Neutrophil (primary cell): Measurements from ENCODE around the gene RNASET2.

ENCODE experiments used
- H3K27ac ChIP-seq: fragments of 200-600 bp; sonication (generic); 2 replicates; pipeline ENCODE4 v1.5.1; 2016; ENCODE audit warnings: mild to moderate bottlenecking, moderate library complexity
- H3K27me3 ChIP-seq: fragments of 200-600 bp; sonication (generic); 2 replicates; pipeline ENCODE4 v1.6.0; 2016; ENCODE audit warnings: mild to moderate bottlenecking
- H3K36me3 ChIP-seq: fragments of 200-600 bp; sonication (generic); 2 replicates; pipeline ENCODE4 v1.5.1; 2017
- H3K4me1 ChIP-seq, 2 experiments: fragments of 200-600 bp in 1 of 2; sonication (generic) in 1 of 2; 1 replicate in 1 of 2; 2 replicates in 1 of 2; pipeline versions ENCODE4 v1.5.1 to v1.6.1; 2013 to 2016; ENCODE audit warnings: low read depth in 1 of 2, low read length in 1 of 2, mild to moderate bottlenecking in 1 of 2, moderate library complexity in 1 of 2; ENCODE audit not compliant: control insufficient read depth in 1 of 2, insufficient read depth in 1 of 2
- H3K4me3 ChIP-seq, 2 experiments: fragments of 200-600 bp in 1 of 2; sonication (generic) in 1 of 2; 1 replicate in 1 of 2; 2 replicates in 1 of 2; pipeline ENCODE4 v1.5.1; 2013 to 2016; ENCODE audit warnings: low read depth in 1 of 2, low read length in 1 of 2, mild to moderate bottlenecking in 1 of 2, moderate library complexity in 1 of 2
- H3K9me3 ChIP-seq: fragments of 200-600 bp; sonication (generic); 2 replicates; pipeline ENCODE4 v1.5.1; 2016
- CTCF ChIP-seq: fragments of 200-600 bp; sonication (generic); IDR thresholded peaks from 2 replicates; pipeline ENCODE4 v1.5.1; 2016; ENCODE audit warnings: antibody characterized with exemption

Gene RNASET2

GRCh38 chr6:166933396-166933795 is 23.0 kb downstream of the RNASET2 start:
- Histone ChIP-seq H3K9me3 (no peaks in the 10 kb centered on the region), H3K4me3 (no peak overlapping the region), H3K27me3 (no peaks in the 10 kb centered on the region), H3K27ac (no peak overlapping the region), H3K36me3 (peaks cover 100% of the 10 kb centered on the region), H3K4me1 (no peaks in the 10 kb centered on the region)
- no peak for TF ChIP-seq CTCF

- Histone ChIP-seq H3K4me3 (no peak overlapping the region), H3K9me3 (no peaks in the 10 kb centered on the region), H3K27ac (no peak overlapping the region), H3K27me3 (no peaks in the 10 kb centered on the region), H3K4me1 (no peaks in the 10 kb centered on the region), H3K36me3 (peaks cover 100% of the 10 kb centered on the region)
- no peak for TF ChIP-seq CTCF
These were observed 23.7 kb downstream of the RNASET2 start for GRCh38 chr6:166932616-166933015.

GRCh38 chr6:166932116-166932515 is 24.2 kb downstream of the RNASET2 start:
- no peak for TF ChIP-seq CTCF
- Histone ChIP-seq H3K9me3 (no peaks in the 10 kb centered on the region), H3K27ac (no peak overlapping the region), H3K36me3 (peaks cover 100% of the 10 kb centered on the region), H3K27me3 (no peaks in the 10 kb centered on the region), H3K4me1 (no peaks in the 10 kb centered on the region), H3K4me3 (no peak overlapping the region)

- H3K4me1 ChIP-seq: no peaks in the 10 kb centered on the region
- no peaks in the 10 kb centered on the region for H3K9me3 ChIP-seq
- no peak for TF ChIP-seq CTCF
- no peaks in the 10 kb centered on the region for H3K27me3 ChIP-seq
- no peak overlapping the region for H3K4me3 ChIP-seq
- no peak overlapping the region for H3K27ac ChIP-seq
- peaks cover 100% of the 10 kb centered on the region for H3K36me3 ChIP-seq
These were observed 24.9 kb downstream of the RNASET2 start for GRCh38 chr6:166931426-166931970.

GRCh38 chr6:166930354-166930891 is 25.9 kb downstream of the RNASET2 start:
- Histone ChIP-seq H3K27ac (no peak overlapping the region), H3K36me3 (peaks cover 99% of the 10 kb centered on the region), H3K4me3 (no peak overlapping the region), H3K4me1 (no peaks in the 10 kb centered on the region), H3K27me3 (no peaks in the 10 kb centered on the region), H3K9me3 (no peaks in the 10 kb centered on the region)
- TF ChIP-seq CTCF: no peak
